ENCODE results near the gene NDUFB4. TPM values are rescaled to one million over a fixed set of nuclear protein-coding genes. Genes with fewer than 3 reads are reported as not detected.

The NDUFB4 gene
- total RNA-seq, 2 donors from 2014 or later, result 23.5 to 62.3 TPM

DNA sequence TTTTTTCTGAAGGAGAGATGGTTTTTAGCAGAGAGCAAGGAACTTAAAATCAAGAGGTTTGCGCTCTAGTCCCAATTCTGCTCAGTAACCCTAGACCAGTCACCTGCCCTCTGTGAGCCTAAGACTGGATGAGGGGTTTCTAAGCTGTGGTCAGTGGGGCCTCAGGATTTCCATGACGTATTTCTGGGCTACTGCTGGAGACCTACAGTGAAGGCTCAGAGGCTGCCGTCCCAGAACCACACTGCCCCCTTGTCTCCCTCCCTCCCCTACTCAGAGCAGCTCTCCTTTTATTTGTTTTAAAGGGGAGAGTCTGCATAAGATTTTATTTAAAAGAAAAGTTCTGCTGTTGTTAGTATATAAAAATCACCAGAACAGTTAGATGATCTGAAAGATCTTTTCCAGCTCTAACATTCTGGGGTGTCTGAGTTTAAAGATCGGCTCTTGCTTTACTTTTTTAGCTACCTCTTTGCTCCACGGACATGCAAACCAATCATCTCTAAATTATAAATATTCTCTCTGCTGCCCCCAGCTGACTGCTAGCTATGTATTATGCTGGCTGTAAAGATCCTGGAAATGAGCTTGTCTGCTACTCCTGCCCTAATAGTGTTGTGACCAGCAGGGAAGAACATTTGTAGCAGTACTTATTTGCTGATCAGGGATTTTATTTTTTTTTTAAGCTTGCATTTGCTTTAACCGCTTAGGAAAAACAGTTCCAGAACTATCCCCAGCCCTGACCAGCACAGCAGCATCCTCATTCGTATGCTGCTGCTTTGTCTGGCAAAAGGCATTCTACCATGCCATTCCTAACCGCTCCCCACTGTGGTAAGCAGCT is 28.6 kb upstream of the NDUFB4 start:
- DNase-seq (ENCODE audit: low spot score), result no peak
- peak overlapping the region in 1 of 2 donors; percentile 8 for H3K27ac ChIP-seq
- H3K27me3 ChIP-seq (replicated peaks; ENCODE audit: insufficient read depth), result no peaks in the 10 kb centered on the region

DNA sequence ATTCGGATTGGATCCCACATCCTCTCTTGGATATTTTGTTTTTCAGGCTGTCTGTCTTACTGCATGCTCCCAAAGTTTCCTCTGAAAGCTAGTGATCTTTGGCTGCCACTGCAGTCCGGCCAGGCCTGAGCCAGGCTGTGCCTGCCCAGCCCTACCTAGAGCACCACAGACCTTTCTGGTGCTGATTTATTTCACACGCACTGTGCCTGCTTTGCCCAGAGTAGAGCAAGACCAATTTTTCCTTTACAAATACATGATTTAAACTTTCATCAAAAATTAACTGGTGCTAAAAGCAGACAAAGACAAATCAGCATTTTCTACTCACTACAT is 28.0 kb upstream of the NDUFB4 start:
- Histone ChIP-seq H3K36me3 (no peaks in the 10 kb centered on the region), H3K9me3 (no peaks in the 10 kb centered on the region), H3K27ac (peak overlapping the region in 1 of 2 donors; percentile 5), H3K4me1 (ENCODE audit: control insufficient read depth in 1 of 2, low read depth in 2 of 2) (peaks cover 0 to 12% of the 10 kb centered on the region in 2 donors), H3K27me3 (replicated peaks; ENCODE audit: insufficient read depth) (no peaks in the 10 kb centered on the region), H3K4me3 (no peak overlapping the region)
- TF ChIP-seq, protein P1, sequence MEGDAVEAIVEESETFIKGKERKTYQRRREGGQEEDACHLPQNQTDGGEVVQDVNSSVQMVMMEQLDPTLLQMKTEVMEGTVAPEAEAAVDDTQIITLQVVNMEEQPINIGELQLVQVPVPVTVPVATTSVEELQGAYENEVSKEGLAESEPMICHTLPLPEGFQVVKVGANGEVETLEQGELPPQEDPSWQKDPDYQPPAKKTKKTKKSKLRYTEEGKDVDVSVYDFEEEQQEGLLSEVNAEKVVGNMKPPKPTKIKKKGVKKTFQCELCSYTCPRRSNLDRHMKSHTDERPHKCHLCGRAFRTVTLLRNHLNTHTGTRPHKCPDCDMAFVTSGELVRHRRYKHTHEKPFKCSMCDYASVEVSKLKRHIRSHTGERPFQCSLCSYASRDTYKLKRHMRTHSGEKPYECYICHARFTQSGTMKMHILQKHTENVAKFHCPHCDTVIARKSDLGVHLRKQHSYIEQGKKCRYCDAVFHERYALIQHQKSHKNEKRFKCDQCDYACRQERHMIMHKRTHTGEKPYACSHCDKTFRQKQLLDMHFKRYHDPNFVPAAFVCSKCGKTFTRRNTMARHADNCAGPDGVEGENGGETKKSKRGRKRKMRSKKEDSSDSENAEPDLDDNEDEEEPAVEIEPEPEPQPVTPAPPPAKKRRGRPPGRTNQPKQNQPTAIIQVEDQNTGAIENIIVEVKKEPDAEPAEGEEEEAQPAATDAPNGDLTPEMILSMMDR (IDR thresholded peaks at IDR 0.05), result no peak
- ATAC-seq (ENCODE audit: insufficient number of reproducible peaks, low FRiP score, low read depth) (no peak), DNase-seq (ENCODE audit: low spot score) (no peak)

More for the DNA sequence above, 28.6 kb upstream of the NDUFB4 start:
- Histone ChIP-seq H3K36me3 (no peaks in the 10 kb centered on the region), H3K4me1 (ENCODE audit: control insufficient read depth in 1 of 2, low read depth in 2 of 2) (peaks cover 0 to 12% of the 10 kb centered on the region in 2 donors), H3K9me3 (no peaks in the 10 kb centered on the region), H3K4me3 (peak overlapping the region; percentile 46)
- TF ChIP-seq, protein P1 (IDR thresholded peaks at IDR 0.05), result peak; percentile 42
- peak; percentile 17 for ATAC-seq (ENCODE audit: insufficient number of reproducible peaks, low FRiP score, low read depth)

DNA sequence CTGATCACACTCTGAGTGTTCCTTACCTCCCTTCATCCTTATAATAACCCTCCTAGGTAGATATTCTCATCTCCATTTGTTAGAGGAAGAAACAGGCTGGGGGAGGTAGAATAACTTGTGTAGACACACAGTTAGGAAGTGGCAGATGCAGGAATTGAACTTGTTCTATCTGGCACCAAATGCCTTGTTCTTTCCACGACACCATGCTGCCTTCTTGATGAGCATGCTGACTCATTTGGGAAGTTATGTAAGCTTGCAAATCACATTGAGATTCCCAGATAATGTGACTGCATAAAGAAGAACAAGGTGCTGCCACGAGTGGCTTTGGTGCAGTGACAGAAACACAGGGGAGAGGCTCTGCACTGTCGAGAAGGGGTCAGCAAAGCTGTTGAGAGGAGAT is 27.5 kb upstream of the NDUFB4 start:
- peak overlapping the region in 1 of 2 donors; percentile 5 for H3K27ac ChIP-seq
- H3K4me1 ChIP-seq (ENCODE audit: control insufficient read depth in 1 of 2, low read depth in 2 of 2), result peaks cover 0 to 12% of the 10 kb centered on the region in 2 donors
- TF ChIP-seq, protein P1 (IDR thresholded peaks at IDR 0.05), result no peak
- no peak overlapping the region for H3K4me3 ChIP-seq
- no peaks in the 10 kb centered on the region for H3K27me3 ChIP-seq (replicated peaks; ENCODE audit: insufficient read depth)
- no peak for DNase-seq (ENCODE audit: low spot score)
- H3K9me3 ChIP-seq, result no peaks in the 10 kb centered on the region
- no peak for ATAC-seq (ENCODE audit: insufficient number of reproducible peaks, low FRiP score, low read depth)
- H3K36me3 ChIP-seq, result no peaks in the 10 kb centered on the region

GRCh38 chr3:120569222-120570057 is 26.7 kb upstream of the NDUFB4 start:
- Histone ChIP-seq H3K4me1 (ENCODE audit: control insufficient read depth in 1 of 2, low read depth in 2 of 2) (peaks cover 0 to 12% of the 10 kb centered on the region in 2 donors), H3K4me3 (no peak overlapping the region), H3K27me3 (replicated peaks; ENCODE audit: insufficient read depth) (no peaks in the 10 kb centered on the region), H3K36me3 (no peaks in the 10 kb centered on the region), H3K27ac (no peak overlapping the region), H3K9me3 (no peaks in the 10 kb centered on the region)
- TF ChIP-seq, protein P1 (IDR thresholded peaks at IDR 0.05), result no peak
- DNase-seq (ENCODE audit: low spot score), result no peak
- ATAC-seq (ENCODE audit: insufficient number of reproducible peaks, low FRiP score, low read depth), result no peak

- H3K4me1 ChIP-seq (ENCODE audit: control insufficient read depth in 1 of 2, low read depth in 2 of 2), result peaks cover 0 to 11% of the 10 kb centered on the region in 2 donors
- H3K27me3 ChIP-seq (replicated peaks; ENCODE audit: insufficient read depth), result no peaks in the 10 kb centered on the region
- H3K36me3 ChIP-seq, result no peaks in the 10 kb centered on the region
- no peak overlapping the region for H3K27ac ChIP-seq
- DNase-seq (ENCODE audit: low spot score) (no peak), ATAC-seq (ENCODE audit: insufficient number of reproducible peaks, low FRiP score, low read depth) (no peak)
- no peaks in the 10 kb centered on the region for H3K9me3 ChIP-seq
- TF ChIP-seq, protein P1 (IDR thresholded peaks at IDR 0.05), result no peak
- no peak overlapping the region for H3K4me3 ChIP-seq
These were observed 24.1 kb upstream of the NDUFB4 start for GRCh38 chr3:120572027-120572426.
